GM12801 (cell line): ENCODE measurements around the gene SND1.

ENCODE experiments used
- TF ChIP-seq, protein P1 (sequence below): IDR thresholded peaks from one replicate; pipeline ENCODE4 v1.5.1; 2011; ENCODE audit warnings: control low read depth; ENCODE audit not compliant: insufficient read length; ENCODE audit errors: extremely low read depth

Gene SND1

DNA sequence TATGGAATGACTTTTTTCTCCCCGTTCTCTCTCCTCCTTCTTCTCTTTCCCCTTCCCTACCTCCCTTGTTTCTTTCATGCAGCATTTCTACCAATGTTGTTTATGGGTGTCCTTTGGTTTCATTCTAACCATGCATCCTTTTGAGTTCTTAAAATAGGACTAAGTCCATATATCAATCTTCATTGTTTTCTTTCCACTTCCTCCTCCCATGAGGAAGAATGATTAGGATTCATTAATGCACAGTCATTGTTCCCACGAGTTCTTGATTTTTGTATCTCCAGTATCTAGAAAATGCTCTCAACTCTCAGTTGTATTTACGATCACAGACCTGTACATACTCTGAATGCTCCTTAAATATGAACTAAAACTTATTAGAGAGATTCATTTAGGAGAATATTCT lies 226.0 kb downstream of the SND1 start:
- TF ChIP-seq, protein P1, sequence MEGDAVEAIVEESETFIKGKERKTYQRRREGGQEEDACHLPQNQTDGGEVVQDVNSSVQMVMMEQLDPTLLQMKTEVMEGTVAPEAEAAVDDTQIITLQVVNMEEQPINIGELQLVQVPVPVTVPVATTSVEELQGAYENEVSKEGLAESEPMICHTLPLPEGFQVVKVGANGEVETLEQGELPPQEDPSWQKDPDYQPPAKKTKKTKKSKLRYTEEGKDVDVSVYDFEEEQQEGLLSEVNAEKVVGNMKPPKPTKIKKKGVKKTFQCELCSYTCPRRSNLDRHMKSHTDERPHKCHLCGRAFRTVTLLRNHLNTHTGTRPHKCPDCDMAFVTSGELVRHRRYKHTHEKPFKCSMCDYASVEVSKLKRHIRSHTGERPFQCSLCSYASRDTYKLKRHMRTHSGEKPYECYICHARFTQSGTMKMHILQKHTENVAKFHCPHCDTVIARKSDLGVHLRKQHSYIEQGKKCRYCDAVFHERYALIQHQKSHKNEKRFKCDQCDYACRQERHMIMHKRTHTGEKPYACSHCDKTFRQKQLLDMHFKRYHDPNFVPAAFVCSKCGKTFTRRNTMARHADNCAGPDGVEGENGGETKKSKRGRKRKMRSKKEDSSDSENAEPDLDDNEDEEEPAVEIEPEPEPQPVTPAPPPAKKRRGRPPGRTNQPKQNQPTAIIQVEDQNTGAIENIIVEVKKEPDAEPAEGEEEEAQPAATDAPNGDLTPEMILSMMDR: no peak

DNA sequence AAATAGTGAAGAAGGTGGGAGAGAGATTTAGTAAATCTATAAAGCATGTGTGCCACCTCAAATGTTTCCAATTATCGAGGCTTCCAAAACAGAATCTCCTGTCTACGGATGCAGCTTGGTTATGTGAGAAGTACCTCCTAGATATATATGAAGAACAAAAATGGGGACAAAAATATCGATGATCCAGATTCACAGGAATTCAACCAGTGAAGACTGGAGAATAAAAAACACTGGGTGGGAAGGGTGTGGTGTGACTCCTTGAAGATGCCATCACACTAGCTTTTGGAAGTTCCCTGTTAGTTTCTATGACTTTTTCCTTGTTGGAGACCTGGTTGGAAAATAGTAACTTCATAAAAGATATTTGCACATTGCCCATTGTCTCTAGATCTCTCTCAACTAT lies 226.8 kb downstream of the SND1 start:
- TF ChIP-seq, protein P1: no peak

DNA sequence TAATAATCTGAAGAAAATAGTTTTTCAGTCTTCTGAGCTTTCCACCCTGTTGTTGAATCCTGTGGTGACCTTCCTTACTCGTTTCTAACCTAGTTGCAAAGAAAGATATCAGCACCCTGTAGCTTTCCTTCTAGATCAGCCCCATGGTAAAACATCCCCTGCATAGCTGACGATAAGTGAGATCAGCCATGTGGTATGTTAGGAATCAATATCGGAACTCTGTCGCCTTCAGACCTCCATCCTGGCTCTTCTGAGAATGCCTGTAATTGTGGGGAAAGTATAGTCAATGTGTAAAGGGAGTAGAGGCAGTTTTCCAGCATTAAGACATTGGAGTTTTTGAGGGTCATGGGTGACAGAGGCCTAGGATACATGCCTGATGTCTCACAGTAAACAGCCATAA lies 227.4 kb downstream of the SND1 start:
- TF ChIP-seq, protein P1: no peak

DNA sequence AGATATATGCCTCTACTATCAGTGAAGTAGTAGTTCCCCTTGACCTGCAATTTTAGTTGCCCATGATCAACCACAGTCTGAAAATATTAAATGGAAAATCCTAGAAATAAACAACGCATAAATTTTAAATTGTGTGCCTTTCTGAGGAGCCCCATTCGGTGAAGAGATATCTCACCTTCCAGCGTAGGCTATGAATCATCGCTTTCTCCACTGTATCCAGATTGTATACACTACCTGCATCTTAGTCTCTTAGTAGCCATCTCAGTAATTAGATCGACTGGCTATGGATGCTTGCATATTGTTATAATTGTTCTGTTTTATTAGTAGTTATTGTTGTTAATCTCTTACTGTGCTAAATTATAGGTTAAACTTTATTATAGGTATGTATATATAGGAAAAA lies 227.9 kb downstream of the SND1 start:
- TF ChIP-seq, protein P1: no peak

DNA sequence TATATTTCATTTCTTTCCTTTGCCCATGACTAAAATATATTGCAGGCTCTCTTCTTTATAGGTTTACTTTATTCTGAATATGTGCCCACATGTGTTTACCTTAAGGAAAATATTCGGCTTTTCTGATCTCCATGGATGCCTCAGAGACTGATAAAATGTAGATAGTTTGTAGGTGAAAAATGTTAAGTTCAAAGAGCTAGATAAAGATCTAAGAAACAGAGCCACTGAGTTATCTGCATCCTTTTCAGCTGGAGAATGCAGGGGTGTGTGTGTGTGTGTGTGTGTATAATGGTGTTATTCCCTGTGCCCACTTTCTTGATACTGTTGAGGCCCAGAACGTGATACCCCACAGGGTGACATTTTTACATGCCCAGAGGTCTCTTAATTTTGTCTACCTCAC lies 228.5 kb downstream of the SND1 start:
- TF ChIP-seq, protein P1: no peak

DNA sequence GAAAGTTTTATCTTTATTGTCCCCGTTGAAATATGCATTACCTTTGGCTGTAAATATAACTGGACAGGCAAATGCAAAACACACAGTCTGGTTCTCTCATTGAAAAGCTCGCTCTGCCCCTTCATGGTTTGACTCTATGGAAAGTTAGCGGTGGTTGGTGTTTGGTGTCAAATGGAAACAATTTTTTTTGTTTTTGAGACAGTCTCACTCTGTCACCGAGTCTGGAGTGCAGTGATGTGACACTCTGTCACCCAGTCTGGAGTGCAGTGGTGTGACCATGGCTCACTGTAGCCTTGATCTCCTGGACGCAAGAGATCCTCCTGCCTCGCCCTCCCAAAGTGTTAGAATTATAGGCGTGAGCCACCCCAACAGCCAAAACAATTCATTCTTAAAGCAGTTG lies 229.6 kb downstream of the SND1 start:
- TF ChIP-seq, protein P1: no peak

DNA sequence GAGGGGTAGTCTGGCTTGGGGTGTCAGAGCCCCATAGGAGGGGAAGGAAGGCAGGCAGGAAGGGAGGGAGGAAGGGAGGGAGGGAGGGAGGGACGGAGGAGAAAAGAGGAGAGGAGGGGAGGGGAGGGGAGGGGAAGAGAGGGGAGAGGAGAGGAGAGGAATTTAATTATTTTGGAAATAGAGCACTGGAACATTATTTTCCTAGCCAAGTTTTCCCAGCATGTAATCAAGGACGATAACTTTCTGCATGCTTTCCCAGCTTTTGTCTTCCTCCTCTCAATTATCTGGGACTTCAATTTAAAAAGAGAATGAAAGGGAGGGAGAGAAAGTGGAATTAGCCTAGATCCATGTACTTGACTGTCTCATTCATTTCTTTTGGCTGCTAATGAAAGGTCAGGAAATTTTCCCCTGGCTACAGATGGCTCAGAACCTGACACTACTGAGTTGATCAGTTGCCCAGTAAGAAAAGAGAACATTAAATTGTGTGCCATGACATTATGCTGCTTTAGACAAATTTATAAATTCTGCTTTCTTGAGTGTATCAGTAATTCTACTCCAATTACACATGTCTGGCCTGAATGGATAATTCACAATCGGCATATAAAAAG lies 230.4 kb downstream of the SND1 start:
- TF ChIP-seq, protein P1: no peak
